Measurements from ENCODE around the gene DZANK1. TPM values are rescaled to one million over a fixed set of nuclear protein-coding genes. Genes with fewer than 3 reads are reported as not detected.

Gene DZANK1
- total and polyA plus RNA-seq, 9 of the 15 experiments (the other 6 are each of a cell fraction or from before 2014, with no cell fraction given) = 0.04 to 0.18 (median 0.11) TPM; not detected in 2

- TF ChIP-seq AFF4 (CRISPR knock-in tag; IDR thresholded peaks at IDR 0.05) = peak; percentile 40; the same call in 1 of the 2 replicates
- TF ChIP-seq HES1 (IDR thresholded peaks at IDR 0.05; ENCODE audit: low read depth) = no peak
- no peak for TF ChIP-seq ZNF431 (CRISPR knock-in tag; IDR thresholded peaks at IDR 0.05)
- TF ChIP-seq TRIM28 (IDR thresholded peaks at IDR 0.05) = no peak
- TF ChIP-seq E2F3 (CRISPR knock-in tag; IDR thresholded peaks at IDR 0.05) = no peak
- TF ChIP-seq PHF21A (IDR thresholded peaks at IDR 0.05; ENCODE audit: borderline replicate concordance, low read depth) = no peak
- TF ChIP-seq MEIS2 (IDR thresholded peaks at IDR 0.05; ENCODE audit: partially characterized antibody) = no peak
- no peak for TF ChIP-seq ZNF707 (CRISPR knock-in tag; conservative IDR thresholded peaks at IDR 0.05)
- no peak for TF ChIP-seq ZNF584 (CRISPR knock-in tag; IDR thresholded peaks at IDR 0.05; ENCODE audit: low read depth)
- TF ChIP-seq ZKSCAN1 (IDR thresholded peaks at IDR 0.05; ENCODE audit: low read depth, low read length) = no peak
- no peak for TF ChIP-seq CGGBP1 (CRISPR knock-in tag; IDR thresholded peaks at IDR 0.05)
- TF ChIP-seq RREB1 (CRISPR knock-in tag; IDR thresholded peaks at IDR 0.05) = no peak
- TF ChIP-seq YBX1 (IDR thresholded peaks at IDR 0.05) = no peak
- TF ChIP-seq CBFA2T2 (conservative IDR thresholded peaks at IDR 0.05) = no peak
- TF ChIP-seq ATF3 (IDR thresholded peaks at IDR 0.05) = peak; percentile 87
- no peak for TF ChIP-seq ATF3 (CRISPR knock-in tag; conservative IDR thresholded peaks at IDR 0.05)
Observed at GRCh38 chr20:18507218-18508191, 40.7 kb upstream of the DZANK1 start, which contains the start of gene SEC23B (continued).
